H1 (cell line): ENCODE results near the gene LCA5. TPM values are rescaled to one million over a fixed set of nuclear protein-coding genes. Genes with fewer than 3 reads are reported as not detected.

ENCODE experiments used
- ATF3 ChIP-seq: IDR thresholded peaks from 2 replicates; pipeline ENCODE4 v1.6.1; 2011; ENCODE audit warnings: low read depth, mild to moderate bottlenecking, low read length; ENCODE audit not compliant: insufficient read depth
- BACH1 ChIP-seq: IDR thresholded peaks from 2 replicates; pipeline ENCODE4 v1.6.1; 2012; ENCODE audit warnings: low read length, improper control_type of control experiment
- CBX8 ChIP-seq: fragments of 300-800, 300-1000 bp; sonication (generic); IDR thresholded peaks from 2 replicates; pipeline ENCODE4 v1.7.1; 2016; ENCODE audit warnings: low read depth, low read length, borderline replicate concordance
- CEBPB ChIP-seq: IDR thresholded peaks from 2 replicates; pipeline ENCODE4 v1.6.1; 2012; ENCODE audit warnings: low read depth, low read length
- CHD7 ChIP-seq: fragments of 300-600 bp; sonication (generic); IDR thresholded peaks from 2 replicates; pipeline ENCODE4 v1.7.1; 2012; ENCODE audit warnings: low read length, moderate library complexity, mild to moderate bottlenecking, inconsistent platforms; ENCODE audit not compliant: insufficient replicate concordance
- CREB1 ChIP-seq: IDR thresholded peaks from 2 replicates; pipeline ENCODE4 v1.6.1; 2012; ENCODE audit warnings: inconsistent platforms
- GABPA ChIP-seq: IDR thresholded peaks from 2 replicates; pipeline ENCODE4 v1.6.1; 2011; ENCODE audit warnings: mild to moderate bottlenecking, low read length, moderate library complexity, borderline replicate concordance; ENCODE audit not compliant: insufficient read depth
- JUN ChIP-seq: IDR thresholded peaks from 2 replicates; pipeline ENCODE4 v1.6.1; 2011; ENCODE audit warnings: low read depth, mild to moderate bottlenecking, improper control_type of control experiment, low read length
- PHF8 ChIP-seq: fragments of 200-600 bp; sonication (generic); conservative IDR thresholded peaks from 2 replicates; pipeline ENCODE4 v1.7.1; 2012; ENCODE audit warnings: low read depth, mild to moderate bottlenecking, inconsistent platforms, low read length, moderate library complexity
- POU5F1 ChIP-seq: IDR thresholded peaks from 2 replicates; pipeline ENCODE4 v1.6.1; 2011; ENCODE audit warnings: low read depth, mild to moderate bottlenecking, low read length, moderate library complexity
- RAD21 ChIP-seq, 2 experiments: IDR thresholded peaks in 1 of 2; conservative IDR thresholded peaks in 1 of 2; 2 replicates each; pipeline ENCODE4 v1.6.1; 2011; ENCODE audit warnings: low read depth in 2 of 2, low read length in 2 of 2, improper control_type of control experiment in 1 of 2, inconsistent platforms in 1 of 2, mild to moderate bottlenecking in 1 of 2, moderate library complexity in 1 of 2
- RFX5 ChIP-seq: IDR thresholded peaks from 2 replicates; pipeline ENCODE4 v1.6.1; 2011; ENCODE audit warnings: low read depth, low read length, improper control_type of control experiment, borderline replicate concordance
- polyA plus RNA-seq, 7 experiments: library from polyadenylated mRNA; depleted of rRNA in 3 of 7; stranded (reverse) in 5 of 7; unstranded in 2 of 7; fragments of >200 nt in 5 of 7; fragments of 200-250 nt in 2 of 7; gene quantifications; 1 replicate in 5 of 7; 2 replicates in 1 of 7; 4 replicates in 1 of 7; pipeline versions ENCODE4 v1.2.1 to v1.2.3, GENCODE V29; 2011 to 2013; ENCODE audit warnings: missing spikeins in 2 of 7, mixed read lengths in 2 of 7
- total RNA-seq: library from RNA; stranded (reverse); fragmentation: NEBNext Ultra II Directional; extraction: Animal tissue kit (Norgen Biotek cat#: 25700); gene quantifications from 2 replicates; pipeline ENCODE4 v1.2.1, GENCODE V29; 2021

LCA5 gene
- total and polyA plus RNA-seq, 2 of the 8 experiments (the other 6 are each of a cell fraction or from before 2014, with no cell fraction given): 0.44 to 3.6 TPM

GRCh38 chr6:79494841-79495240, 42.4 kb downstream of the LCA5 start (continued):
- no peak for TF ChIP-seq CHD7
- TF ChIP-seq POU5F1: no peak
- no peak for TF ChIP-seq GABPA
- TF ChIP-seq JUN: no peak
- no peak for TF ChIP-seq ATF3
- no peak for TF ChIP-seq CBX8
- no peak for TF ChIP-seq RAD21 (IDR thresholded peaks at IDR 0.05 in 1 of 2, conservative IDR thresholded peaks at IDR 0.05 in 1 of 2; ENCODE audit: low read depth in 2 of 2, low read length in 2 of 2)
- TF ChIP-seq CREB1: no peak
- no peak for TF ChIP-seq RFX5
- no peak for TF ChIP-seq BACH1
- no peak for TF ChIP-seq PHF8
- no peak for TF ChIP-seq CEBPB
